AG10803 (cell line): ENCODE measurements around the gene ZSCAN22.

Experiments used
- DNase-seq: peaks from one replicate; pipeline ENCODE4 v3.0.0; 2010; ENCODE audit warnings: low read depth
- H3K4me3 ChIP-seq: 2 replicates; pipeline ENCODE4 v1.5.1; 2011; ENCODE audit warnings: mild to moderate bottlenecking, low read length, control low read depth
- CTCF ChIP-seq: conservative IDR thresholded peaks from 2 replicates; pipeline ENCODE4 v1.5.1; 2011; ENCODE audit warnings: mild to moderate bottlenecking, low read length, control low read depth, inconsistent platforms

Gene ZSCAN22

GRCh38 chr19:58332697-58333096, 5.9 kb downstream of the ZSCAN22 start:
- no peak overlapping the region for H3K4me3 ChIP-seq
- no peak for DNase-seq
- TF ChIP-seq CTCF: no peak

- DNase-seq: no peak
- H3K4me3 ChIP-seq: no peak overlapping the region
- no peak for TF ChIP-seq CTCF
Observed at GRCh38 chr19:58334691-58335249, 8.0 kb downstream of the ZSCAN22 start.

GRCh38 chr19:58335630-58336029, 8.8 kb downstream of the ZSCAN22 start:
- no peak for TF ChIP-seq CTCF
- H3K4me3 ChIP-seq: no peak overlapping the region
- no peak for DNase-seq

- no peak for TF ChIP-seq CTCF
- DNase-seq: no peak
- no peak overlapping the region for H3K4me3 ChIP-seq
Observed at GRCh38 chr19:58336216-58336615, 9.4 kb downstream of the ZSCAN22 start.

GRCh38 chr19:58336820-58337219, 10.0 kb downstream of the ZSCAN22 start:
- H3K4me3 ChIP-seq: no peak overlapping the region
- no peak for TF ChIP-seq CTCF
- DNase-seq: no peak

GRCh38 chr19:58338336-58338735, 11.5 kb downstream of the ZSCAN22 start:
- no peak for DNase-seq
- no peak overlapping the region for H3K4me3 ChIP-seq
- no peak for TF ChIP-seq CTCF

- DNase-seq: no peak
- no peak overlapping the region for H3K4me3 ChIP-seq
- TF ChIP-seq CTCF: no peak
Observed at GRCh38 chr19:58338825-58339558, 12.2 kb downstream of the ZSCAN22 start.
